Tibial nerve (tissue), 4 donors: ENCODE data around the gene MN1. TPM values are rescaled to one million over a fixed set of nuclear protein-coding genes. Genes with fewer than 3 reads are reported as not detected.
A peak's percentile ranks its signal among the peaks of the same experiment; 100 is the strongest.

Source experiments
- DNase-seq, 2 donors: peaks; one replicate each; pipeline ENCODE4 v3.0.0-alpha.2; 2019; ENCODE audit warnings: low spot score in 2 of 2
- H3K27ac ChIP-seq, 4 donors: fragments of 200-600 bp; sonication (generic) in 3 of 4; one replicate each; pipeline ENCODE4 v1.5.1; 2017 to 2019; ENCODE audit warnings: mild to moderate bottlenecking in 1 of 4
- H3K27me3 ChIP-seq, 2 donors: fragments of 200-600 bp; sonication (generic) in 1 of 2; one replicate each; pipeline versions ENCODE4 v1.5.1 to v1.6.0; 2017 to 2019
- H3K36me3 ChIP-seq, 3 donors: fragments of 200-600 bp; sonication (generic); one replicate each; pipeline ENCODE4 v1.5.1; 2018 to 2019
- H3K4me1 ChIP-seq, 4 donors: fragments of 200-600 bp; sonication (generic) in 3 of 4; one replicate each; pipeline ENCODE4 v1.5.1; 2017 to 2019
- H3K4me3 ChIP-seq, 4 donors: fragments of 200-600 bp; sonication (generic) in 3 of 4; one replicate each; pipeline ENCODE4 v1.5.1; 2017 to 2019; ENCODE audit warnings: mild to moderate bottlenecking in 1 of 4, moderate library complexity in 1 of 4
- H3K9me3 ChIP-seq, 4 donors: fragments of 200-600 bp; sonication (generic) in 3 of 4; one replicate each; pipeline ENCODE4 v1.5.1; 2017 to 2019
- CTCF ChIP-seq, 5 experiments: fragments of 200-600 bp in 3 of 5; fragments of 450-650 bp in 2 of 5; sonication (generic) in 3 of 5; IDR thresholded peaks; one replicate each; pipeline ENCODE4 v1.5.1; 2016 to 2019; ENCODE audit warnings: antibody characterized with exemption in 5 of 5, mild to moderate bottlenecking in 3 of 5, moderate library complexity in 2 of 5
- EP300 ChIP-seq, 2 donors: sonication (generic); formaldehyde crosslinking; IDR thresholded peaks; one replicate each; pipeline ENCODE4 v1.6.1; 2017; ENCODE audit warnings: antibody characterized with exemption in 2 of 2, mild to moderate bottlenecking in 1 of 2
- POLR2A ChIP-seq, 2 donors: fragments of 450-650 bp; IDR thresholded peaks; one replicate each; pipeline ENCODE4 v1.6.1; 2017; ENCODE audit warnings: antibody characterized with exemption in 2 of 2, mild to moderate bottlenecking in 2 of 2, moderate library complexity in 2 of 2
- WGBS, 2 donors: methylation state at CpG; one replicate each; pipeline ENCODE4 v1.1.5; 2018; 5-methylcytosine and 5-hydroxymethylcytosine counted together
- total RNA-seq, 4 donors: library from RNA; depleted of rRNA; stranded (reverse); fragments of >200 nt; gene quantifications; one replicate each; pipeline ENCODE4 v1.1.0, GENCODE V29; 2016

The MN1 gene
- total RNA-seq, 4 donors from 2014 or later, result 3.9 to 8.2 (median 6.0) TPM

GRCh38 chr22:27800250-27801201 lies 1.0 kb downstream of the MN1 start:
- Histone ChIP-seq H3K27me3 (peaks cover 0 to 17% of the 10 kb centered on the region in 2 donors), H3K36me3 (peaks cover 0 to 18% (median 0%) of the 10 kb centered on the region in 3 donors), H3K27ac (peak overlapping the region; percentile 67 to 87 (median 74)), H3K4me3 (peak overlapping the region; percentile 66 to 87 (median 82)), H3K9me3 (no peaks in the 10 kb centered on the region), H3K4me1 (peaks cover 0 to 59% (median 16%) of the 10 kb centered on the region in 4 donors)
- 1% methylated on average over 27 to 62 of the region's 82 CpGs for WGBS, 2 donors
- TF ChIP-seq EP300 (IDR thresholded peaks at IDR 0.05) (no peak), CTCF (IDR thresholded peaks at IDR 0.05) (no peak), POLR2A (IDR thresholded peaks at IDR 0.05) (no peak)
- DNase-seq, result no peak

GRCh38 chr22:27799827-27800249 lies 1.7 kb downstream of the MN1 start:
- no peak for TF ChIP-seq CTCF (IDR thresholded peaks at IDR 0.05)
- no peak for TF ChIP-seq POLR2A (IDR thresholded peaks at IDR 0.05)
- no peak for TF ChIP-seq EP300 (IDR thresholded peaks at IDR 0.05)
- Histone ChIP-seq H3K4me1 (peaks cover 0 to 65% (median 16%) of the 10 kb centered on the region in 4 donors), H3K9me3 (no peaks in the 10 kb centered on the region), H3K4me3 (peak overlapping the region; percentile 66 to 87 (median 82)), H3K27me3 (peaks cover 0 to 17% of the 10 kb centered on the region in 2 donors), H3K36me3 (peaks cover 0 to 18% (median 0%) of the 10 kb centered on the region in 3 donors), H3K27ac (peak overlapping the region in 3 of 4 donors; percentile 11 to 87 (median 14))
- WGBS, 2 donors, result 10 to 27% methylated on average over 29 of the region's 40 CpGs
- DNase-seq, result no peak

- no peak for DNase-seq
Observed at GRCh38 chr22:27799015-27799826, 2.3 kb downstream of the MN1 start.

GRCh38 chr22:27798511-27799014 lies 3.0 kb downstream of the MN1 start:
- Histone ChIP-seq H3K4me1 (peaks cover 0 to 71% (median 16%) of the 10 kb centered on the region in 4 donors), H3K36me3 (peaks cover 0 to 18% (median 0%) of the 10 kb centered on the region in 3 donors), H3K4me3 (peak overlapping the region in 1 of 4 donors; percentile 77), H3K27ac (peak overlapping the region in 1 of 4 donors; percentile 12), H3K27me3 (peaks cover 0 to 17% of the 10 kb centered on the region in 2 donors), H3K9me3 (no peaks in the 10 kb centered on the region)
- 69 to 84% methylated on average over 15 to 20 of the region's 44 CpGs for WGBS, 2 donors
- DNase-seq, result no peak
- no peak for TF ChIP-seq CTCF (IDR thresholded peaks at IDR 0.05)
- TF ChIP-seq EP300 (IDR thresholded peaks at IDR 0.05), result no peak
- TF ChIP-seq POLR2A (IDR thresholded peaks at IDR 0.05), result no peak

More at GRCh38 chr22:27799015-27799826, 2.3 kb downstream of the MN1 start:
- WGBS, 2 donors, result 57 to 62% methylated on average over 53 to 59 of the region's 62 CpGs
- Histone ChIP-seq H3K27ac (peak overlapping the region in 3 of 4 donors; percentile 11 to 87 (median 14)), H3K4me1 (peaks cover 0 to 65% (median 16%) of the 10 kb centered on the region in 4 donors), H3K27me3 (peaks cover 0 to 17% of the 10 kb centered on the region in 2 donors), H3K36me3 (peaks cover 0 to 18% (median 0%) of the 10 kb centered on the region in 3 donors), H3K9me3 (no peaks in the 10 kb centered on the region), H3K4me3 (peak overlapping the region in 3 of 4 donors; percentile 77 to 87 (median 86))
- TF ChIP-seq POLR2A (IDR thresholded peaks at IDR 0.05) (no peak), EP300 (IDR thresholded peaks at IDR 0.05) (no peak), CTCF (IDR thresholded peaks at IDR 0.05) (no peak)
